ENCODE measurements around the gene OR51E1. TPM values are rescaled to one million over a fixed set of nuclear protein-coding genes. Genes with fewer than 3 reads are reported as not detected.

Gene OR51E1
- total RNA-seq, 4 donors from 2014 or later: 1.1 to 3.3 TPM; not detected in 2

GRCh38 chr11:4654635-4655369, 11.0 kb downstream of the OR51E1 start:
- no peak for TF ChIP-seq CTCF (IDR thresholded peaks at IDR 0.05; ENCODE audit: low read depth)

- TF ChIP-seq CTCF (IDR thresholded peaks at IDR 0.05; ENCODE audit: low read depth): no peak
These were observed 15.1 kb downstream of the OR51E1 start for GRCh38 chr11:4658629-4659445.

- TF ChIP-seq CTCF (IDR thresholded peaks at IDR 0.05; ENCODE audit: low read depth): no peak
These were observed 19.1 kb downstream of the OR51E1 start for GRCh38 chr11:4662876-4663275.

- TF ChIP-seq CTCF (IDR thresholded peaks at IDR 0.05; ENCODE audit: low read depth): no peak
These were observed 20.4 kb downstream of the OR51E1 start for GRCh38 chr11:4664183-4664582.

GRCh38 chr11:4664786-4665185, 21.0 kb downstream of the OR51E1 start:
- no peak for TF ChIP-seq CTCF (IDR thresholded peaks at IDR 0.05; ENCODE audit: low read depth)

- no peak for TF ChIP-seq CTCF (IDR thresholded peaks at IDR 0.05; ENCODE audit: low read depth)
These were observed 21.6 kb downstream of the OR51E1 start for GRCh38 chr11:4665424-4665823.

GRCh38 chr11:4671741-4672140, 28.0 kb downstream of the OR51E1 start:
- TF ChIP-seq CTCF (IDR thresholded peaks at IDR 0.05; ENCODE audit: low read depth): no peak
